Measurements from ENCODE around the gene ARHGAP25.

Gene ARHGAP25

GRCh38 chr2:68837164-68837860 lies 102.7 kb downstream of the ARHGAP25 start:
- DNase-seq, result peak; percentile 93

GRCh38 chr2:68837861-68838341 lies 103.3 kb downstream of the ARHGAP25 start:
- no peak for DNase-seq

- DNase-seq, result no peak
Observed at GRCh38 chr2:68838641-68839040, 104.0 kb downstream of the ARHGAP25 start.

- peak; percentile 66 for DNase-seq
Observed at GRCh38 chr2:68839260-68839833, 104.7 kb downstream of the ARHGAP25 start.

- no peak for DNase-seq
Observed at GRCh38 chr2:68845043-68845442, 110.4 kb downstream of the ARHGAP25 start.

- no peak for DNase-seq
Observed at GRCh38 chr2:68846091-68846490, 111.5 kb downstream of the ARHGAP25 start.

GRCh38 chr2:68847751-68848150 lies 113.1 kb downstream of the ARHGAP25 start:
- no peak for DNase-seq

GRCh38 chr2:68849579-68850030 lies 115.0 kb downstream of the ARHGAP25 start:
- DNase-seq, result no peak

- no peak for DNase-seq
Observed at GRCh38 chr2:68850524-68850923, 115.9 kb downstream of the ARHGAP25 start.

- DNase-seq, result no peak
Observed at GRCh38 chr2:68853035-68853434, 118.4 kb downstream of the ARHGAP25 start.

GRCh38 chr2:68853915-68854314 lies 119.3 kb downstream of the ARHGAP25 start:
- no peak for DNase-seq

GRCh38 chr2:68854476-68854875 lies 119.9 kb downstream of the ARHGAP25 start:
- DNase-seq, result no peak

GRCh38 chr2:68855550-68855949 lies 120.9 kb downstream of the ARHGAP25 start:
- DNase-seq, result no peak

GRCh38 chr2:68857202-68857845 lies 122.7 kb downstream of the ARHGAP25 start:
- no peak for DNase-seq

GRCh38 chr2:68857855-68858456 lies 123.3 kb downstream of the ARHGAP25 start:
- DNase-seq, result no peak

- DNase-seq, result no peak
Observed at GRCh38 chr2:68860111-68860510, 125.5 kb downstream of the ARHGAP25 start.

GRCh38 chr2:68861330-68861729 lies 126.7 kb downstream of the ARHGAP25 start:
- peak; percentile 49 for DNase-seq

GRCh38 chr2:68862889-68863288 lies 128.3 kb downstream of the ARHGAP25 start:
- DNase-seq, result no peak

- DNase-seq, result no peak
Observed at GRCh38 chr2:68863996-68864395, 129.4 kb downstream of the ARHGAP25 start.

- DNase-seq, result no peak
Observed at GRCh38 chr2:68865108-68865507, 130.5 kb downstream of the ARHGAP25 start.

- no peak for DNase-seq
Observed at GRCh38 chr2:68870215-68870614, 135.6 kb downstream of the ARHGAP25 start.

- DNase-seq, result no peak
Observed at GRCh38 chr2:68871159-68871764, 136.7 kb downstream of the ARHGAP25 start, which contains the start of gene BMP10. Gene BMP10, minus strand, starts transcription at chr2:68871397. Its CDS starts 39 bp downstream, at chr2:68871358.

All from hematopoietic multipotent progenitor cell treated with erythropoietin and hydrocortisone succinate and interleukin-3 and kit ligand, for 6 days (in vitro differentiated cells).